ENCODE results near the gene NANOS1. TPM values are rescaled to one million over a fixed set of nuclear protein-coding genes. Genes with fewer than 3 reads are reported as not detected.

The NANOS1 gene
- total and polyA plus RNA-seq, 10 donors: 0.09 to 0.86 (median 0.40) TPM

DNA sequence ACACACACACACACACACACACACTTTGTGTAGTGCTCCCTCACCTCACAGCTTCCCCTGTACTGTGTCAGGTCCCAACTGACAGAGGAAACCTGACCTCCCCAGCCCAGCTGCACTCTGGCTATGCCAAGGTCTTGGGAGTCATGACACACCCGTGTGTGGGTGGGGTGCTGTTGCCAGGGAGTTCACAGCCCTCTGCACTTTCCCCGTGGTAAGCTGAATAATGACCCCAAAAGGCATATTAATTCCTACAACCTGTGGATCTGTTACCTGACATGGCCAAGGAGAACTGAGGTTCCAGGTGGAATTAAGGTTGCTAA, 8.9 kb upstream of the NANOS1 start:
- peaks cover 0 to 8% (median 0%) of the 10 kb centered on the region in 8 donors for H3K9me3 ChIP-seq
- peaks cover 0 to 16% (median 0%) of the 10 kb centered on the region in 7 donors for H3K27me3 ChIP-seq (replicated peaks in 1 of 7)
- H3K4me3 ChIP-seq: no peak overlapping the region
- no peak for DNase-seq
- H3K4me1 ChIP-seq: no peaks in the 10 kb centered on the region
- TF ChIP-seq, protein P1, sequence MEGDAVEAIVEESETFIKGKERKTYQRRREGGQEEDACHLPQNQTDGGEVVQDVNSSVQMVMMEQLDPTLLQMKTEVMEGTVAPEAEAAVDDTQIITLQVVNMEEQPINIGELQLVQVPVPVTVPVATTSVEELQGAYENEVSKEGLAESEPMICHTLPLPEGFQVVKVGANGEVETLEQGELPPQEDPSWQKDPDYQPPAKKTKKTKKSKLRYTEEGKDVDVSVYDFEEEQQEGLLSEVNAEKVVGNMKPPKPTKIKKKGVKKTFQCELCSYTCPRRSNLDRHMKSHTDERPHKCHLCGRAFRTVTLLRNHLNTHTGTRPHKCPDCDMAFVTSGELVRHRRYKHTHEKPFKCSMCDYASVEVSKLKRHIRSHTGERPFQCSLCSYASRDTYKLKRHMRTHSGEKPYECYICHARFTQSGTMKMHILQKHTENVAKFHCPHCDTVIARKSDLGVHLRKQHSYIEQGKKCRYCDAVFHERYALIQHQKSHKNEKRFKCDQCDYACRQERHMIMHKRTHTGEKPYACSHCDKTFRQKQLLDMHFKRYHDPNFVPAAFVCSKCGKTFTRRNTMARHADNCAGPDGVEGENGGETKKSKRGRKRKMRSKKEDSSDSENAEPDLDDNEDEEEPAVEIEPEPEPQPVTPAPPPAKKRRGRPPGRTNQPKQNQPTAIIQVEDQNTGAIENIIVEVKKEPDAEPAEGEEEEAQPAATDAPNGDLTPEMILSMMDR (IDR thresholded peaks at IDR 0.05 in 8 of 11, conservative IDR thresholded peaks at IDR 0.05 in 3 of 11): no peak
- TF ChIP-seq POLR2A (IDR thresholded peaks at IDR 0.05): no peak
- intact Hi-C loops (cut with DNase I; ENCODE audit: low total_unique reads): no loop called here
- WGBS, 5 donors: 40 to 62% (median 46%) methylated on average over 2 of the region's 2 CpGs
- H3K36me3 ChIP-seq: no peaks in the 10 kb centered on the region
- H3K27ac ChIP-seq: no peak overlapping the region

DNA sequence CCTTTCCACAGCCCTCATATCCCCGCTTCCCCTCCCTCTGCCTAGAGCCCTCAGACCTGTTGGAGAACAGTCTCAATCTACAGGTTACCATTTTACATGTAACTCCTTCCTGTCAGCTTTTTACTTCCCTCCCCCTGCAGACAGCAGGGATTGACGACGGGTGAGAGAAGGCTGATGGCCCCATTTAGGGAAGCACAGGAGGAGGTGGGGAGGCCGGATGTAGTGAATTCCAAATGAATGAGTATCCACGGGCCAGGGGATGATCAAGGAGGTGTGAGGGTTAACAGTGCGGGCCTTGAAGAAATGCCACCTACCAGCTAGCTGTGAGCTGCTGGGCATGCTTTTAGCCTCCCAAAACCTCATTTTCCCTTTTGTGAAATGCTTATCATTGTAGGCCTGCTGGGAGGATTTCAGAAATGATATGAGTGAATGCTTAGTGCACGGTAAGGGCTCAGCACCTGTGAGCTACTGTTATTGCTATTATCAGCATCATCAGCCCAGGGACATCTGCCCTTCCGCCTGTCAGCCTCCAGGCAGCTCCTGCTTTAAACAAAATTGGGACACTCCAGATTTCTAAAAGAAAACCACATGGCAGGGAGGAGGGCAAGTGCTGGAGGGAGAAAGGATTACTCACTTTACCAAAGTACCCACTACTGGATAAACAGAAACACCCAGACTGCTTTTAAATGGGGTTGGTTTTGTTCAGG, 6.5 kb upstream of the NANOS1 start:
- WGBS, 5 donors: 56 to 69% (median 59%) methylated on average over 8 of the region's 8 CpGs
- H3K27ac ChIP-seq: no peak overlapping the region
- H3K4me3 ChIP-seq: no peak overlapping the region
- no peak for DNase-seq
- H3K9me3 ChIP-seq: peaks cover 0 to 8% (median 0%) of the 10 kb centered on the region in 8 donors
- no peaks in the 10 kb centered on the region for H3K4me1 ChIP-seq
- intact Hi-C loops (cut with DNase I; ENCODE audit: low total_unique reads): no loop called here
- H3K36me3 ChIP-seq: no peaks in the 10 kb centered on the region
- TF ChIP-seq POLR2A (IDR thresholded peaks at IDR 0.05): no peak
- TF ChIP-seq, protein P1 (IDR thresholded peaks at IDR 0.05 in 8 of 11, conservative IDR thresholded peaks at IDR 0.05 in 3 of 11): no peak
- no peak for TF ChIP-seq POLR2AphosphoS5 (IDR thresholded peaks at IDR 0.05)
- peaks cover 0 to 8% (median 0%) of the 10 kb centered on the region in 7 donors for H3K27me3 ChIP-seq (replicated peaks in 1 of 7)

DNA sequence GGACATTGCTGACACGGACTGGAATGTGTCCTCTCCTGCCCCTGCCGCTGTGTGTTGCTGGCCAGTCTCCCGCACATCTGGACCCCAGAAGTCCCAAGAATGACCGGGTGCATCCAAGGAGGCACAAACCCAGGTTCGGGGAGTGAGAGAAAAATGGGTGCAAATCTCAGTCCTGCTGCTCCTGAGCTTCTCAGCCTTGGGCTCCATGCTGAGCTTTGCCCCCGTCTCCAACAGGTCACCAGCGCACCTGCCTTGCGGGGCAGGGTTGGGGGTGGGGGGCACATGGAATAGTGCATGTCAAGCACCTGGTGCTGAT, 6.0 kb upstream of the NANOS1 start:
- intact Hi-C loops (cut with DNase I; ENCODE audit: low total_unique reads): no loop called here
- Histone ChIP-seq H3K36me3 (no peaks in the 10 kb centered on the region), H3K27ac (no peak overlapping the region), H3K4me1 (peaks cover 0 to 2% (median under 1%) of the 10 kb centered on the region in 6 donors), H3K9me3 (peaks cover 0 to 8% (median 0%) of the 10 kb centered on the region in 8 donors), H3K27me3 (replicated peaks in 1 of 7) (peaks cover 0 to 3% (median 0%) of the 10 kb centered on the region in 7 donors), H3K4me3 (no peak overlapping the region)
- no peak for DNase-seq
- 71 to 92% (median 84%) methylated on average over 8 of the region's 8 CpGs for WGBS, 5 donors
- TF ChIP-seq, protein P1 (IDR thresholded peaks at IDR 0.05 in 8 of 11, conservative IDR thresholded peaks at IDR 0.05 in 3 of 11): no peak
- TF ChIP-seq POLR2A (IDR thresholded peaks at IDR 0.05): no peak
- no peak for TF ChIP-seq POLR2AphosphoS5 (IDR thresholded peaks at IDR 0.05)

DNA sequence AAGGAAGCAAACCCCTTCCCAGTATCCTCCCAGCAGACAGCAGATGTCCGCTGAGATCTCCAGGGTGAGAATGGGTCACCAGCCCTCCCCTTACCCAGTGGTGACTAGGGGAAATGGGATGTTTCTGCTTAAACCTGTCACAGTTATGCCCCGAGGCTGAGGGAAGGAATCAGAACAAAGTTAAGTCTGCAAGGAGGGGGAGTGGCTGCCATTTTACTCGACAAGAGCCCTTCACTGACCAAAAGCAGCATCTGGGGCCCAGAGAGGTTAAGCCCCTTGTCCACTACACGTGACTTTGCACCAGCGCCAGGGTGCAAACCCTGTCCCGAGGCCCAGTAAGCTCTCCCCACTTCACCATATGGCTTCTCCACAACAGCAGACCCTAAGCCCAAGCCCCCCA, 4.6 kb upstream of the NANOS1 start:
- 49 to 69% (median 58%) methylated on average over 4 to 6 of the region's 6 CpGs for WGBS, 5 donors
- no peak overlapping the region for H3K4me3 ChIP-seq
- intact Hi-C loops (cut with DNase I; ENCODE audit: low total_unique reads): no loop called here
- no peak for DNase-seq
- no peaks in the 10 kb centered on the region for H3K36me3 ChIP-seq
- peaks cover 0 to 12% (median 0%) of the 10 kb centered on the region in 7 donors for H3K27me3 ChIP-seq (replicated peaks in 1 of 7)
- no peaks in the 10 kb centered on the region for H3K9me3 ChIP-seq
- peaks cover 0 to 12% (median 8%) of the 10 kb centered on the region in 6 donors for H3K4me1 ChIP-seq
- TF ChIP-seq, protein P1 (IDR thresholded peaks at IDR 0.05 in 8 of 11, conservative IDR thresholded peaks at IDR 0.05 in 3 of 11): no peak
- TF ChIP-seq POLR2A (IDR thresholded peaks at IDR 0.05) (no peak), POLR2AphosphoS5 (IDR thresholded peaks at IDR 0.05) (no peak)
- H3K27ac ChIP-seq: no peak overlapping the region

Measured in spleen (tissue), 11 donors.